Left colon (tissue), 2 donors: ENCODE measurements around the gene PER3. TPM values are rescaled to one million over a fixed set of nuclear protein-coding genes. Genes with fewer than 3 reads are reported as not detected.

Experiments used
- ATAC-seq: fragments of 200-7000 bp; cut with Tn5 transposase; one replicate; pipeline ENCODE4 v1.9.1; 2020; ENCODE audit warnings: mild to moderate bottlenecking, moderate library complexity
- DNase-seq, 2 donors: peaks; one replicate each; pipeline ENCODE4 v3.0.0-alpha.2; 2020
- intact Hi-C, 2 donors: fragments of 100-400 bp; cut with DNase I in 1 of 2; cut with micrococcal nuclease in 1 of 2; formaldehyde crosslinking; loops; one replicate each; pipeline versions ENCODE4 v1.11.2 to v1.14.0; 2022; cut with DNase I, micrococcal nuclease
- total RNA-seq, 2 donors: library from RNA; stranded (reverse); fragmentation: NEBNext Ultra II Directional; extraction: Animal tissue kit (Norgen Biotek cat#: 25700); gene quantifications; one replicate each; pipeline ENCODE4 v1.2.1, GENCODE V29; 2021
- donor health status: DM: no; HTN: no; CAD: no.
- donor health status: DM: yes; HTN: yes; CAD: no.

The PER3 gene
- total RNA-seq, 2 donors from 2014 or later: 7.2 to 9.5 TPM

DNA sequence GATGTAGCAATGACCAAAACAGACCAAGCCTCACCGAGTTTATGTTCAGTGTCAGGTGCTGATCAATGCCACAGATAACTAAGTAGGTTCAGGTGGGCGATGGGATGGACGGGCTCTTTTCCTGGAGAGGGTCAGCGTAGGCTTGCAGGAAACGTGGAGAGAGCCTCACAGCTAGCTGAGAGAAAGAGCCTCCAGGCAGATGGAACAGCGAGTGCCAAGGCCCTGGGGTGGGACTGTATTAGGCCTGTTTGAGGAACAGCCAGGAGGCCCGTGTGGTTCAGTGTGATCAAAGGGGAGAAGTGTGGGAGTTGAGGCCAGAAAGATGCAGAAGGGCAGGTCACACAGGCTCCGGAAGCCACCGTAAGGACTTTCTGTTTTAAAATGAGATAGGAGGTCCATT is 76.0 kb downstream of the PER3 start:
- intact Hi-C loops: no loop called here
- ATAC-seq: no peak

DNA sequence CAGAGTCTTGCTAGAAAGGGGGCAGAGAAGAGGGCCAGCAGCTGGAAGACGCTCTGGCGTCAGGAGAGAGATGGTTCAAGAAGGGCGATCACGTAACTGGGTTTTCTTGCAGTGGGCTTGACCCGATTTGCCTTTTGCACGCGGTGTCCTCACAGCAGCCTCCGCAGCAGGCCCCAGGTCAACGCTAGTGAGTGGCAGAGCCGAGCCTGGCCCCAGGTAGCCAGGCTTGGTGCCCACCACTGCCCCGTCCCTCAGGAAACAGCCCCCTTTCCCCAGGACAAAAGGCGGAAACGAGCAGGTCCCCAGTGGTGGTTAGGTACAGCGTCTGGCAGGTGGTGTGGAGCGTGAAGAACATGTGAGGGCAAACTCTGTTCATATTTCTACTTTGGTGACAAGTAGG is 77.4 kb downstream of the PER3 start:
- DNase-seq (no peak), ATAC-seq (no peak)
- intact Hi-C loops: no loop called here

More for the DNA sequence above, 76.0 kb downstream of the PER3 start:
- no peak for DNase-seq

DNA sequence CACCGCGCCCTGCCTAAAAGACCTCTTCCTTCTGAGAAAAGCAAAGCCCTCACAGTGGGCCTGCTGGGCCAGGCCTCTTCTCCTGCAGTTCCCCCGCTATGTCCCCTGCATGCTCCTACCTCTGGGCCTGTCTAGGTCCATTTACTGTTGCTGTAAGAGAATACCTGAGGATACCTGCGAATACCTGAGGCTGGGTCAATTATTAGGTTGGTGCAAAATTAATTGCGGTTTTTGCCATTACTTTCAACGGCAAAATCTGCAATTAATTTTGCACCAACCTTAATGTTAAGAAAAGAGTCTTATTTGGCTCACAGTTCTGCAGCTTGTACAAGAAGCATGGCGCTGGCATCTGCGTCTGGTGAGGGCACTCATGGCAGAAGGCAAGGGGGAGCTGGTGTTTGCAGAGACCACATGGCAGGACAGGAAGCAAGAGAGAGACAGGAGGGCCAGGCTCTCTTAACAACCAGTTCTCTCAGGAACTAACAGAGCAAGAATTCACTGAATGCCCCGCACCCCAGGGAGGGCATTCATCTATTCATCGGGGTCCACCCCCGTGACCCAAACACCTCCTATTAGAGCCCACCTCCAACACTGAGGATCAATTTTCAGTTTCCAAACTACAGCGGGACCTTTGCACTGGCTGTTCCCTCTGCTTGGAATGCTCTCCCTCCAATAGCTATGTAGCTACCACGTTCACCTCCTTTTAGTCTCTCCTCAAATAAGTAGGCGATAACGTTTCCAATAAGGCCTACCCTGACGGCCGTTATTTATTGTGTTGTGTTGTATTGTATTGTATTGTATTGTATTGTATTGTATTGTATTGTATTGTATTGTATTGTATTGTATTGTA is 78.3 kb downstream of the PER3 start:
- intact Hi-C loops: no loop called here

DNA sequence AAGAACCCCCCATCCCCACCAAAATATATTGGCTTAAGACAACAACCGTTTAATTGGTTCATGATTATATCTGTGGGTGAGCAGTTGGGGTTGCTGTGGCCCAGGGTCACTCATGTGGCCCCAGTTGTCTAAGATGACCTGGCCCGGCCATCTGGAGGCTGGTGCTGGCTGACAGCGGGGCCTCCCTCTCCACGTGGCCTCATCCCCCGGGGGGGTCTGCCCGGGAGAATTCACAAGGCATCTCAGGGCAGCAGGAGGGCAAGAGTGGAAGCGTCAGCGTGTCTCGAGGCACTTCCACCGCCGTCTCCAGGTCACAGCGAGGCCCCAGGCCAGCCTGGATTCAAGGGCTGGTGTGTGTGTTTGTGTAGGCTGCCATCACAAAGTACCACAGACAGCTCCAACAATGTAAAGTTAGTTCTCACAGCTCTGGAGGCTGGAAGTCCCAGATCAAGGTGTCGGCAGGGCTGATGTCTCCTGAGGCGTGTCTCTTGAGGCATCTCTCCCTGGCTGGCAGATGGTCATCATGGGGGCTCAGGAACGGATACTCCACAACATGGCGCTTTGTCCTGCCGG is 79.8 kb downstream of the PER3 start:
- intact Hi-C loops: no loop called here
- DNase-seq (no peak), ATAC-seq (no peak)

More for the DNA sequence above, 78.3 kb downstream of the PER3 start:
- no peak for DNase-seq
- ATAC-seq: no peak

DNA sequence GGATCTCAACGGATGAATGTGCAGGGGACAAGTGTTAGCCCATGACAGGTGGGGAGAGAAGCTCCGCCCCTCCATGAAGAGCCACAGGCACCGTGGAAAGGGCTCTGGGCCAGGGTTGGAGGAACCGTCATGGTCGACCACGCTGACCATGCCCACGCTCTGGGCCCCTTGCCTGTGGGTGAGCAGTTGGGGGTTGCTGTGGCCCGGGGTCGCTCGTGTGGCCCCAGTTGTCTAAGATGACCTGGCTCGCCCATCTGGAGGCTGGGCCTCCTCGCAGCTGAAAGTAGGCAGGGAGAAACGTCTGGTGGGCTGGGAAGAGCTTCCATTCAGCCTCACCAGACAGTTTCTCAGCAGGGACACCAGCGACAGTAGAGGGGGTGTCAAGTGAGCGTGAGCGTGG is 81.9 kb downstream of the PER3 start:
- ATAC-seq: no peak
- DNase-seq: no peak
- intact Hi-C loops: no loop called here

DNA sequence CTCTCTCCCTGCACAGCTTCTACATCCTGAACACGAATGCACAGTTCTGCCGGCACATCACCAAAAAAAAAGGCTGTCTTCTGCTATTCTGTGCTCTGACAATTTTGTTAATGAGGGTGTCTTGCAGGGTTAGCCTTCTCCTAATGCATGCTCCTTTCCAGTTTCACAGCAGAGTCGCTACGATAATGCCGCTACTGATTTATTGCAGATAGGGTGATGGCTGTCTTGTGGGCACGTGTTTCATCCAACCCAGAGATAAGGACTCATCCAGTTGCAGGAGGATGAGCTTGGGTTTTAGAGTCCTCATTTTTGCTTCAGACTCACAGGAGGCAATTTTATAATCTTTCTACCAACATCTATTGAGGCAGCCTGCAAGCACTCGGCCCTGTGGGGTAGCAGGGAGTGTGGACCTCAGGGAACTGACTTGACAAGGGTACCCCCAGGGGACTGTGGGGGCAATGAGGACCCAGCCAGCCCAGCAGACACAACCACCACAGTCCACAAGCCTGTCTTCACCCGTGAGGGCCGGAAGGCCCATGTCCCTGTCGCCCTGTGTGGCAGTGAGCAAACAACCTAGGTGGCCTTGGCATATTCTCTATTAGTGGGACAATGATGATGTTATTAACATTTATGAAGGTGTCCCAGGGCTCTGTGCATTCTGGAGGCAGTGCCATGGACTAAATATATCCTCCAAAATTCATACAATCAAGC is 84.1 kb downstream of the PER3 start:
- intact Hi-C loops: no loop called here
- ATAC-seq: no peak
- DNase-seq: no peak

DNA sequence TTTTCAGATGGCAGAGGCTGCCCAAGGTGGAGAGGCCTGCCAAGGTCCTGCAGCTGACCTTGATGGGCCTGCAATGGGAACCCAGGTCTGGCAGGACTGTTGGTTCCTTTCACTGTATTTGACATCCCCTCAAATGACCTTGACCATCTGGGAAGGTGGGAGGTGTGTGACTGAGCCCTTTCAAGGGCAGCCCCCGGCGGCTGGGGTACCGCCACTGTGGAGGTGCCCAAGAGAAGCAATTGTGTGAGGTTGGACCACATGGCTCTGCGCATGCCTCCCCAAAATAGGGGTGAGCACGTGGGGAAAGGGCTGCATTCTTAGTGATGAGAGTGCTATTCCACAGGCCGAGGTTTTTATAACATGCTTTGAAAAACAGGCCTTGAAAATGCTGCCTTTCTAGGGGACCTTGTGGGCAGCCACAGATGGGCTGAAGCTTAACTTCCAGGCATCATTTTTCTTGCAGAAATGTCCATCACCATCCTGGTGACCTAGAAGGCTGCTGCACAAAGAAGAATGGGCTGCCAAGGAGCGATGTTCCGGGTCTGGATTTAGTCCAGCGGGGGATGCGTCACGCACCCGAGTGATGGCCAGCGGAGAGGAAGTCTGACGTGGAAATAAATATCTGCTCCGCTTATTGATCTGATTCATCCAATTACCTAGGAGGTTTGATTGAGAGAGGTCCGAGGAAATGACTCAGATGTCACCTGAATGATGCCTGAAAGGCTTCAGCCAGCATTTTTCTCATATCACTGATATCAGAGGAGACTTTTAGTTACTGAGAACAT is 85.2 kb downstream of the PER3 start:
- intact Hi-C loops: no loop called here
- DNase-seq: no peak
- ATAC-seq: no peak

DNA sequence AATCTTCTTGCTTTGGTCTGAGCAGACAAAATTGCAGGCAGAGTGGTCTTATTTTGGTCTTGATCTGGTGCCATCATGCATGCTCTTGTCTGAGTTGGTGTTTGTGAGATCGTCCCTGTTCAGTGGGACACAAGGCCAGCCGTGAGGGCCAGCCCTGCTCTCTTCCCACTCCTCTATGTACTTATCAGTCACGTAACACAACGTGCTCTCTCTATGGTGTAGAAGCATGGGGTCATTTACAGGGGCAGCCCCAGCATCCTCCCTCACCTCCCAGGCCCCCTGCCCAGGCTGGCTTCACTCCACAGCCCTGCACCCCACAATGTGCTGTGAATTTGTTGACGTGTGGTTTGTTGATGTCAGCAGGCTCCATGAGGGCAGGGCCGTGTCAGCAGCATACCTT is 87.0 kb downstream of the PER3 start:
- ATAC-seq (no peak), DNase-seq (no peak)
- intact Hi-C loops: no loop called here

DNA sequence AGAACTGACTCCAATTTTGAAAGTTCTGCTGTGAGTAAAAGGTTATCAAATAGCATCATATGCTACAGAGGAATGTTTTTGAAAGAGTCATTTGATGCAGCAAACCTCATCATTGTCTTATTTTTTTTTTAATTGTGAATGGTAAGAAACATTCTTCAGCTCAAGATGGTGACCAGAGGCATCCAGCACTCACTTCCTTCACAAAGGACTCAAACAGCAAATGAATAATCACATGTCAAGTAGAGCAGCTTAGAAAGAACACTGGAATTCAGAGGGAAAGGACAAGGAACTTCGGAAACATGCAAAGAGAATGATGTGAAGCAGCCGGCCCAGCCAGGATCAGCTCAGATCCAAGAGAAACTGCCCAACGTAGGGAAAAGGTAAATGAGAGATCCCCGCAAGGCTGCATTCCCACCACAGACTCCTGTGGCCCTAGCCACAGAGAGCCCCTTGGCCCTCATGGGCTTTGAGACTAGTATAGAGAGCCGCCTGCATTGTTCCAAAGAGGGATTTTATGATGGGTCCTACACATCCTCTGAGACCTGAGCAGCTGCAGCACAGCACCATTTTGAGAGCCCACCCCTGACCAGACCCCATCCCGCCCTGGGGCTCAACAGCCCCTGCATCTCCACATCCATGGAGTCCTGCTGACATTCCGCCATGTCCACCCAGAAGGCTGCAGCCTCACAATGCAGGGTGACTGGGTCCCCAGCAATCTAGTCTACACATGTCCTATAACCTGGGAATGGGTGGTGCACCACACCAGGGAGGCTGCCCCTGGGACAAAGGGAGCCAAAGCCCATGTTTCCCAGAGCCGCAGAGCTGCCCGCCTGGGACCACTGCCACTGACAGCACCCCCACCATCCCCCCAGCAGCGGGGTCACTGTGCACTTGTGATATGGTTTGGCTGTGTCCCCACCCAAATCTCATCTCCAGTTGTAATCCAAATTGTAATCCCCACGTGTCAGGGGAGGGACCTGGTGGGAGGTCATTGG is 90.0 kb downstream of the PER3 start:
- intact Hi-C loops: no loop called here
- no peak for DNase-seq
- ATAC-seq: no peak

DNA sequence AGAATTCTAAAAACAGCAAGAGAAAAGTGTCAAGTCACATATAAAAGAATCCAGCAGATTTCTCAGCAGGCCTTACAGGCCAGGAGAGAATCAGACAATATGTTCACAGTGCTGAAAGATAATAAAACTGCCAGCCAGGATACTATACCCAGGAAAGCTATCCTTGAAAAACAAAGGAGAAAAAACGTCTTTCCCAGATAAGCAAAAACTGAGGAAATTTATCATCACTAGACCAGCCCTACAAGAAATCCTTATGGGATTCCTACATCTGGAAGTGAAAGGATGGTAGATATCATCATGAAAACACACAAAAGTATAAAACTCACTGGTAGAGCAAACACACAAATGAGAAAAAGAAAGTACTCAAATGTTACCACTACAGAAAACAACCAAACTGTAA is 93.9 kb downstream of the PER3 start:
- intact Hi-C loops: no loop called here
- no peak for DNase-seq

DNA sequence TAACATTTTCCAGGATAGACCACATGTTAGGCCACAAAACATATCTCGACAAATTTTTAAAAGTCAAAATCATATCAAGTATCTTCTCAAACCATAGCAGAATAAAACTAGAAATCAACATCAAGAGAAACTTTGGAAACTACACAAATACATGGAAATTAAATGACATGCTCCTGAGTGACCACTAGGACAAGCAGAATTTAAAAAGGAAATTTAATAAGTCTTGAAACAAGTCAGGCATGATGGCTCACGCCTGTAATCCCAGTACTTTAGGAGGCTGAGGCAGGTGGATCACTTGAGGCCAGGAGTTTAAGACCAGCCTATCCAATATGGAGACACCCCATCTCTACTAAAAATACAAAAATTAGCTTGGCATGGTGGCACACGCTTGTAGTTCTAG is 95.1 kb downstream of the PER3 start:
- ATAC-seq: no peak
- DNase-seq: no peak
- intact Hi-C loops: no loop called here

More for the DNA sequence above, 93.9 kb downstream of the PER3 start:
- ATAC-seq: no peak

DNA sequence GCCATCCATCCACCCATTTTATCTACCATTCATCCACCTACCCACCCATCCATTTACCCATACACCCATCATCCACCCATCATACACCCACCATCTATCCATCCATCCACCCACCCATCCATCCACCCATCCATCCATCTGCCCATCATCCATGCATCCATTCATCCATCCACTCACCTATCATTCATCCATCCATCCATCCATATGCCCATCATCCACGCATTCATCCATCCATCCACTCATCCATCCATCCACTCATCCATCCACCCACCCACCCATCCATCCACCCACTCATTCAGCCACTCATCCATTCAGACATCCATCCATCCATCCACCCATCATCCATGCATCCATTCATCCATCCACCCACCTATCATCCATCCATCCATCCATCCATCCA is 100.7 kb downstream of the PER3 start:
- intact Hi-C loops: no loop called here
- DNase-seq (no peak), ATAC-seq (no peak)

DNA sequence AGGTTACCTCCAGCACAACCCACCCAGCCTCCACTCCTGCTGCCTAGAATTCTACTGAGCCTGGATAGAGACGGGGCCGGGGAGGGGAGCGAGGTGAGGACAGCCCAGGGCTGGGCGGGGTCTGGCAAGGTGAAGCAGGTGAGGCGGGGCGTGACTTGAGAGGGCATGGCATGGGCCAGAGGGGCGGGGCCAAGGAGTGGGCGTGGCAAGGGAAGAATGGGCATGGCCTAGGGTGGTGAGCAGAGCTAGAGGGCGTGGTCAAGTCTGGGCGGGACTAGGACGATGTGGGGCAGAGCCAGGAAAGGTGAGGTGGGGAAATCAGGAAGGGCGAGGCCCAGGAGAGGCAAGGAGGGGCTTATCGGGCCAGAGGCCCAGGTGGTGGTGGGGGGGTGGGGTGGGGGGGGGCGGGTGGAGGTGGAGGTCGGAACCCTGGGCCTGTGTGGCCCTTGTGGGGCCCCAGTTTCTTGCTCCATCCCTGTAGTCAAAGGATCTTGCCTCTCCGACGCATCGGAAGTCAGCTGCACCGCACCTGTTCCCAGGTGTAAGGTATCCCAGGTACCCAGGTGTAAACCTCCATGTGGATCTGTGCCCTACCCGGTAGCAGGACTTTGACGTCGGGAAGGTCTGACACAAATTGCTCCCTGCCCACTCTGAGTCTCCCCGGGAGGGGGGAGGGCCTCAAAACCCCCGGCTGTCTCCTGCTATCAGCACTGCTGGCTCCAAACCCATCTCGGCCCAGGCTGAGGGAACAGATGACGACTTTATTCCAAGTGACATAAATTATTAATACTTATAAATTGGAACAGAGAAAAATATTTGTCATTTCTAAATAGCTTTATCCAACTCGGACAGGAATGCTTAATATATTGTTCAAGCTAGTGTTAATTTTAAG is 101.7 kb downstream of the PER3 start:
- intact Hi-C loops: no loop called here
- ATAC-seq (peak; percentile 100), DNase-seq (peak; percentile 92 to 94)

DNA sequence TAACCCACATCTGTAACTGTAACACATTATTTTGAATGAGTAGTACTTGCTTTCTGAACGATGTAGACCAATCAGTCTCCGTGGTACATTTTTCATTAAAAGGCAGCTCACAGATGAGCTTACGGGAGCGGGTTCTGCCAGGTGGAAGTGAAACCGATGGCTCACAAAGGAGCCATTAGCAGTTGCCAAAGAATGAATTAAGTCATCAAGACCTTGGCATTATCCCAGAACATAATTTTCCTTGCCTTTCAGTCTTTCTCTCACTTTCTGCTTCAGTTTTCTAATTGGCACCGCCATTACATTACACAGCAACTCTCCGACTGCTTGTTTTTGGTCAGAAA is 102.3 kb downstream of the PER3 start:
- ATAC-seq (no peak), DNase-seq (no peak)
- intact Hi-C loops: no loop called here

DNA sequence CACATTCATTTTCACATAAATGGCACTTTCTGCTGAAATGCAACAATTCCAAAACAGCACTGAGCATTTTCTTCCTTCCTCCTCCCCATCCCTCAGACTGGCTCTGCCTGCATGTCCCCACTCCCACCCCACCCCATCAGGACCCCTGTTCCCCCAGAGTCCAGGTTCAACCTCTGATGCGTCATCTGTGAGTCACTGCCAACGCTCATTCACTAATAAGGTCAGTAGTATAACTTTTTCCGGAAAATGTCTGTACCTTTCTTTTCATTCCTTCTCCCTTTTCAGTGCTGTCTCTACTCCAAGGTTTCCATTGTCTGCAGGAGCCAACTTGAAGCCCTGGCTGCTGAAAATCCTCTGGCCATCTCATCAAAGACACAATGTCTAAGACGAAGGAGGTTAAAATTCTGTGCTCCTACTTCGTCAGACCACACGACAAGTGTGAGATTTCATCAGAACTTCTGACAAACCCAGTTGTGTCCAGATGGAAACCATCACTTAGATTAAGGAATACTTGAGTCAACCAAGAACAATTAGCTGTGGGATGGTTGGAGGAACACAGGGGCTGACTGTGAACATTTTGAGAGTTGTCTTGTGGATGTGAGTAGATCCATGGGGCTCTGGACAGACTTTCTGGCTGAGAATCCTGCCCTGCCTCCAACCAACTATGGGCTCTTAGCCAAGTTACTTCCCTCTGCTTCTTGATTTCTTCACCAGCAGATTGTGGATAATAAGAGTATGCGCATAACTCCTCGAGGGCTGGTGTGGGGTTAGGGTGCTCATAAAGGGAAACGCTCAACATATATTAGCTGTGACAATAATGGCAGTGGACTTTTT is 104.4 kb downstream of the PER3 start:
- intact Hi-C loops: no loop called here
- DNase-seq: no peak
- ATAC-seq: no peak

DNA sequence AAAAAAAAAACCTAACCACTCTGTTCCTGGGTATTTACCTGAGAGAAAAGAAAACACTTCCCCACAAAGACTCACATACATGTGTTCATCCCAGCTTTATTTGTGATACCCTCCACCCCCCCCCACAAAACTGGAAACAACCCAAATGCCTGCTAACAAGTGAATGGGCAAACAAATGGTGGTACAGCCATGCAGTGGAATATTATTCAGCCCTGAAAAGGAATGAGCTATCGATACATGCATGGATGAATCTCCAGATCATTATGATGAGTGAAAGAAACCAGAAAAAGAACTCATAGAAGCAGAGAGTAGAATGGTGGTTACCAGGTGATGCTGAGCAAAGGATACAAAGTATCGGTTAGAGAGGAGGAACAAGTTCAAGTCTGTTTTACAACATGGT is 106.8 kb downstream of the PER3 start:
- intact Hi-C loops: no loop called here
- ATAC-seq: no peak
- no peak for DNase-seq

DNA sequence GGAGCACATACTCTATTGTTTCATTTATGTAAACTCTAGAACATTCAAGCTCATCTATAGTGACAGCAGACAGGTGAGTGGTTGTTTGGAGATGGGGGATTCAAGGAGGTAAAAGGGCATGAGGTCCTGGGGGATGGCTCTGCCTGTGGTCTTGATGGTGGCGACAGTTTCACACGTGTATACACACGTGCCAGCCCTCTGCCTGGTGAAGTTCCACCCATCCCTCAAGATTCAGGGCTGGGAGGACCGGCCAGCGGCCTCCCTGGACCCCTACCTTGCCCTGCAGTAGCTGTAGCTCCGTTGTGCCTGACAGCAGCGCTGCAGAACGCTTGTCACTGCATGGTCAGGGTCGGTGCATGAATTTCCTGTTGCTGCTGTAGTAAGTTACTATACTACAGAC is 107.7 kb downstream of the PER3 start:
- intact Hi-C loops: no loop called here
- DNase-seq: no peak
- ATAC-seq: no peak
